ENCODE results near the gene SLC2A13.

Gene SLC2A13

DNA sequence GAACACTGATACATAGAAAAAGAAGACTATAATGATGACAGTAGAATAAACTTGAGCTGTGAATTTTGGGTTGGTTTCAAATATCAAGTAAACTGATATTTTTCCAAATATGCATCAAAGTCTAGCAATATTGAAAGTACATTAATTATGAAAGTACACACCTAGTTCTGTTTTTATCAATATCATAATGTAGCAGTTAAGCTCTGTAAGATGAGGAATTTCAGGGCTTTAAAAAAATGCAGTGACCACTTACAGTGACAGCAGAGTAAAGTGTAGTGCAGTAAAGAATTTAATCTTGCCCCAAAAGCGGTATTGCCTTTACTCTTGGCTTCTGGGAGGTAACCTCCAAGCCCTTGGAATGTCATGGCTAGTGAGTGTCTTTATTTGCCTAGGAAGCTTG lies 383.4 kb downstream of the SLC2A13 start:
- DNase-seq, result no peak

DNA sequence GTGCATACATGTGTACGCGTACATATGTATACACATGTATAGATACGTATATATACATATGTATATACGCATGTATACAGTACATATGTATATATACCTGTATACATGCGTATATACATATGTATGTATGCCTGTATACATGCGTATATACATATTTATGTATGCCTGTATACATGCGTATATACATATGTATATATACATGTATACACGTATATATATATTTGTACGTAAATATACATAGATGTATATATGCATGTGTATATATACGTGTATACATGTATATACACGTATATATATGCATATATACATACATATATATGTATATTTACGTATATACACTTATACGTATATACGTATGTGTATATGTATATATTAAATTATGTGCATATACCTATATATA lies 392.3 kb downstream of the SLC2A13 start:
- no peak for DNase-seq

DNA sequence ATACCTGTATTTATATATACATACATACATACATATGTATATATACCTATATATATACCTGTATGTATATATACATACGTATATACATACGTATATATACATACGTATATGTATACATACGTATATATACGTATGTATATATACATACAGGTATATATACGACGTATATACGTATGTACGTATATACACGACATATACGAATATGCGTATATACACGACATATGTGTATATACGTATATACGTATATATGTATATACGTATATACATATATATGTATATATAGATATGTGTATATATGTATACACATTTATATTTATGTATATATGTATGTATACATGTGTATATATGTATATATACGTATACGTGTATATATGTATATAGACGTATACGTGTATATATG lies 393.5 kb downstream of the SLC2A13 start:
- DNase-seq, result no peak
